GM12874 (cell line): ENCODE measurements around the gene IFIT3.

Experiments
- CTCF ChIP-seq: IDR thresholded peaks from 2 replicates; pipeline ENCODE4 v1.5.1; 2011; ENCODE audit warnings: low read depth, mild to moderate bottlenecking, control low read depth, low read length, moderate library complexity; ENCODE audit not compliant: insufficient read depth

The IFIT3 gene

DNA sequence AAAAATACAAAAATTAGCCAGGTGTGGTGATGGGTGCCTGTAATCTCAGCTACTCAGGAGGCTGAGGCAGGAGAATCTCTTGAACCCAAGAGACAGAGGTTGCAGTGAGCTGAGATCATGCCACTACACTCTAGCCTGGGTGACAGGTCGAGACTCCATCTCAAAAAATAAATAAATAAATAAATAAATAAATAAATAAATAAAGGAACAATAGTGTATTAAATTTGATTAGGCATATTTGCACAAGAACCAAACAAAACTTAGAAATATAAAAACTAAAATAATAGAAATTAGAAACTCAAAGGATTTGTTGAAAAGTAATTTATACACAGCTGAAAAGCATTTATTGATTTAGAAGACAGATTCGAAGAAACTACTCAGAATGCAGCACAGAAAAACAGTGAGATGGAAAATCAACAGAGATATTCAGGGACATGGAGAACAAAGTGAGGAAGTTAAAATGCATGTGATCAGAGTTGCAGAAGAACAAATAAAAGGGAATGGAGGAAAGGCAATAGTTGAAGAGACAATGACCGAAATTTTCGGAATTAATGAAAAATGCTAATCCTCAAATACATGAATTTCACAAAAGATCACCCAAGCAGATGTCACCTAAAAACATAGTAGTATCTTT lies 17.7 kb downstream of the IFIT3 start:
- no peak for TF ChIP-seq CTCF

DNA sequence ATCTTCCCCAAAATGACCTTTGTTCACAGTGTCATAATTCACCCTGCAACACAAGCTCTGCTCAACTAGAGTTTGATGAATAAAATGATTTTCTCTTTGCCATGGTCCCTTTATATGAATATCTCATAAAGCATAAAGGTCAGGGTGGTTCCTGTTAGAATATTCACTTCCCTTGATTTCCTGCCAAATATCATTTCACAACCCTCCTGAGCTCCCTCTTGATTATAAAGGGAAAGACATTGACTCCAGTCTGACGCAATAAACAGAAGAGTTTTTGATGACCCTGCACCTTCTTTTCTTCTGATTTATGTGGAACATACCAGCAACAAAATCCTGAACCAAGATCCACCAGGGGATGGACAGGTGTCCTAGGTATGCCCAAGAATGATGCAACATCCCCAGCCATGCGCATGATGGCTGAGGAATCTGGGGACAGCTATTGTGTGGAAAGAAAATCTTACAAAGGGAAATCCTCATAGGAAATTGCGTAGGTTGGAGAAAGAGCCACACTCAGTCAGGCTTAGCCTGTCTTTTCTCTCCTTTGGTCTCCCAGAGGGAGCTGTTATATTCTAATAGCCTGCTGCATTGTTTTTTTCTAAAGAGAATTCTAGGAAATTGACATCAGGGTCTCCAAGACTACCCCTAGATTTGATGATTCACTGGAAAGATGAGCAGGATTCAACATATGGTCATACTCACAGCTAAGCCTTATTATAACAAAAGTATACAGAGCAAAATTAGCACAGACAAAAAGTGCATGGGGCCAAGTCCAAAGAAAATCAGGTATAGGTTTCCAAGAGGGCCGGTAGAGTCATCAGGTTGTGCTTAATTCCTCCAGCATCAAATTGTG lies 18.8 kb downstream of the IFIT3 start:
- no peak for TF ChIP-seq CTCF

- TF ChIP-seq CTCF, result no peak
Measured at GRCh38 chr10:89347701-89348457, 20.1 kb downstream of the IFIT3 start.

DNA sequence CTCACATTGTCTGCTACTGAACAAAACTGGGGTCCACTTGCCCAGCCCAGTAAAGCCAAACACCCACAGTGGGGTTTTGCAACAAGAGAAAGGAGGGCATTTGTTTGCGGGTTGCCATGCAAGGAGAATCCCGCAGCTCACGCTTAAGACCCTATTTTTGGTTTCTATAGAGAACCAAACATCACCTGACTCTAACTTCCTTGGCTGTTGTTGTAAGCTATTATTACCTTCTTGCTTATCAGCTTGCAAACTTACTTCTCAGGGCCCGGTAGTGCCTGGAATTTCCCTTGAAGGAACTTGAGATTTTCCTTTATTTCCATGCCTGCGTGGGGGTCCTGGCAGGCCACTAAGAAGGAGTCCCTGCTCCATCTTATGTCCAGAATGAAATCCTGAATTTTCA lies 20.7 kb downstream of the IFIT3 start:
- TF ChIP-seq CTCF, result no peak

DNA sequence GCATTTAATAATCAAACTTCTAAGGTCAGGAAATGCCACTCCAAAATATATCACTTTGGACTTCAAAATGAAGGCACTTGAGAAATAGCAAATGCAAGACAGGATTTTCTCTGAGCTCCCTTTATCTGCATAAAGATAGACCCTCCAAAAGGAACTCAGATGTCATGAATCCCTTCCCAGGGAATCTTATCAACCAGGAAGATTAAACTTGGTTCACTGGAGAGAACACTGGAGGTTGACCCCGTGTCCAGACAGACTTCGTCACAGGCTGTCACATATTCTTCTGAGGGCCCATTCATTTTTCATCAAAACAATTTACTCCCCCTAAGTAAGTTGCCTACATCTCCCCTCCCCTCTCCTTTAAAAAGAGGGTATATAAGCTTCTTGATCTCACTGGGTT lies 21.2 kb downstream of the IFIT3 start:
- TF ChIP-seq CTCF, result no peak

GRCh38 chr10:89351412-89351779 lies 23.6 kb downstream of the IFIT3 start:
- TF ChIP-seq CTCF, result no peak
